ENCODE results near the gene ADH1A.
"Not testable (repeated sequence)": the region's sequence is repeated elsewhere in the genome, so short reads cannot be mapped to it uniquely, and the experiment has no call there.

Gene ADH1A

DNA sequence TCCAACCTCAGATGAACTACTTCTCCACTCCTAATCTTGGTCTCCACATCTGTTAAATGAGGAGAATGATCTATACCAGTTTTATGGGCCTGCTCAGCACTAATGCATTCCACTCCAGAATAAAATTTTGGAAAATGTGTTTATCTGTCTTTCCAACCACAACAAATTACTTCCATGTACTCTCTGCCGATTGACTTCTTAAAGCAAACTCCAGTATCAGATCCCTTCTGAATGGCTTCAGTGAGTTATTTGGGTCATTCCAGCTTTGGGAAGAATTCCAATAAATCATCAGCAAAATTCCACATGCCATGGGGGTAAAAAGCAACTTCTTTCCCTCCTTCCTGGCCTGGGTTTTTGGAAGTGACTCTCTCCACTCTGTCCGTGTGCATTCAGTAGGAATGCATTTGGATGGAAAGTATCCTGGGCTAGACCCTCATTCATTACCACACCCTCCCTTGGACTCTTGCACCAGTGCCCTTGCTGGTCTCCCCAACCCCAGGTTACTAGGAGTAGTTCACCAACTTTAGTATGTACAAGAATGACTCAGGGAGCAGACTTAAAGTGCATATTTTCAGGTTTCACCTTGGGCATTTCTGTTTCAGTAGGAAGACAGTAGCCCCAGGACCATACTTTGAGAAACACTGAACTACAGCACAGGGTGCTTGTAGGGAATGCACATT, 56.3 kb downstream of the ADH1A start:
- Mint-ChIP-seq H3K4me3 (no peak overlapping the region), H3K27ac (no peak overlapping the region), H3K4me1 (ENCODE audit: low read depth) (no peaks in the 10 kb centered on the region), H3K27me3 (peaks cover 2% of the 10 kb centered on the region), H3K36me3 (peaks cover 2% of the 10 kb centered on the region), H3K9me3 (ENCODE audit: low read depth) (peaks cover 18% of the 10 kb centered on the region)

DNA sequence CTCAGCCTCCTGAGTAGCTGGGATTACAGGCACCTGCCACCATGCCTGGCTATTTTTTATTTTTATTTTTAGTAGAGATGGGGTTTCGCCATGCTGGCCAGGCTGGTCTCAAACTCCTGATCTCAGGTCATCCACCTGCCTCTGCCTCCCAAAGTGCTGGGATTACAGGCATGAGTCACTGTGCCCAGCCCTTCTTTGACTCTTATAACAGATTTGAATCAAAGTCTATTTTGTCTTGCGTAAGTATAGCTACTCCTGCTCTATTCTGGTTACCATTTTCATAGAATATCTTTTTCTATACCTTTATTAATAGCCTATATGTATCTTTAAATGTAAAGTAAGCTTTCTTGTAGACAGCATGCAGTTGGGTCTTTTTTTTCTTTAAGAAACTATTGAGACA, 57.4 kb downstream of the ADH1A start:
- H3K4me1 Mint-ChIP-seq (ENCODE audit: low read depth); H3K4me3 Mint-ChIP-seq; H3K27me3 Mint-ChIP-seq; H3K27ac Mint-ChIP-seq; H3K36me3 Mint-ChIP-seq: not testable (repeated sequence)
- H3K9me3 Mint-ChIP-seq (ENCODE audit: low read depth): peaks cover 18% of the 10 kb centered on the region

DNA sequence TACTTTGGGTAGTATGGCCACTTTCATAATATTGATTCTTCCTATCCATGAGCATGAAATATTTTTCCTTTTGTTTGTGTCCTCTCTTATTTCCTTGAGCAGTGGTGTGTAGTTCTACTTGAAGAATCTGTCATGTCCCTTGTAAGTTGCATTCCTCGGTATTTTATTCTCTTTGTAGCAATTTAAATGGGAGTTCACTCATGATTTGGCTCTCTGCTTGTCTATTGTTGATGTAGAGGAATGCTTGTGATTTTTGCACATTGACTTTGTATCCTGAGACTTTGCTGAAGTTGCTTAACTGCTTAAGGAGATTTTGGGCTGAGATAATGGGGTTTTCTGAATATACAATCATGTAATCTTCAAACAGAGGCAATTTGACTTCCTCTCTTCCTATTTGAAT, 62.1 kb downstream of the ADH1A start:
- H3K27me3 Mint-ChIP-seq; H3K36me3 Mint-ChIP-seq; H3K4me3 Mint-ChIP-seq; H3K27ac Mint-ChIP-seq; H3K4me1 Mint-ChIP-seq (ENCODE audit: low read depth): not testable (repeated sequence)
- peaks cover 13% of the 10 kb centered on the region for H3K9me3 Mint-ChIP-seq (ENCODE audit: low read depth)

GRCh38 chr4:99227646-99228045, 63.1 kb downstream of the ADH1A start:
- H3K4me3 Mint-ChIP-seq; H3K36me3 Mint-ChIP-seq; H3K4me1 Mint-ChIP-seq (ENCODE audit: low read depth); H3K27ac Mint-ChIP-seq; H3K27me3 Mint-ChIP-seq: not testable (repeated sequence)
- peaks cover 13% of the 10 kb centered on the region for H3K9me3 Mint-ChIP-seq (ENCODE audit: low read depth)

Measured in activated naive CD8-positive, alpha-beta T cell (primary cell).